Adrenal gland (tissue), 5 donors: ENCODE data around the gene AIM2.

ENCODE experiments used
- POLR2A ChIP-seq, 2 donors: fragments of 450-650 bp; IDR thresholded peaks; one replicate each; pipeline ENCODE4 v1.6.1; 2017; ENCODE audit warnings: antibody characterized with exemption in 2 of 2, mild to moderate bottlenecking in 2 of 2, moderate library complexity in 1 of 2
- TF ChIP-seq, protein P1 (sequence below), 6 experiments: fragments of 450-650 bp in 4 of 6; fragments of 200-600 bp in 2 of 6; sonication (generic) in 1 of 6; IDR thresholded peaks; 1 replicate in 5 of 6; 2 replicates in 1 of 6; pipeline versions ENCODE4 v1.5.1 to v1.8.0; 2016 to 2021; ENCODE audit warnings: antibody characterized with exemption in 6 of 6, mild to moderate bottlenecking in 2 of 6, moderate library complexity in 1 of 6
- donor health status: DM: no; HTN: no; CAD: no.

DNA sequence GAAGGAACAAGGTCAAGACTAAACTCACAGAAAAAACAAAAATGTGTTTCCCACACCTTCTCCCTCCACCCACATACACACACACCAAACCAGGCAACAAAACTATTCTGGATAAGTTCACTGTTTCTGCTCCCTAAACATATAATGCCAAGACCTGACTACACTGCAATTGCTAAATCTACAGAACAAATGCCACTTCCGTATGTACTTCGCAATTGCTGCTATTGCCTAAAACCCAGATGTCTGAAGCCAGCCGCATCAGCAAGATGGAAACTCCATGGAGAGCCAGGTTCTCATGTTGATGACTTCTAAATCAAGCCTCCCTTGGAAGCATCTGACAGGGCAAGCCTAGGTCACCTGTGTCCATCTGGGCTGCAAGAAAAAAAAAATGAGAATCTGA, 8.3 kb upstream of the AIM2 start:
- TF ChIP-seq, protein P1, sequence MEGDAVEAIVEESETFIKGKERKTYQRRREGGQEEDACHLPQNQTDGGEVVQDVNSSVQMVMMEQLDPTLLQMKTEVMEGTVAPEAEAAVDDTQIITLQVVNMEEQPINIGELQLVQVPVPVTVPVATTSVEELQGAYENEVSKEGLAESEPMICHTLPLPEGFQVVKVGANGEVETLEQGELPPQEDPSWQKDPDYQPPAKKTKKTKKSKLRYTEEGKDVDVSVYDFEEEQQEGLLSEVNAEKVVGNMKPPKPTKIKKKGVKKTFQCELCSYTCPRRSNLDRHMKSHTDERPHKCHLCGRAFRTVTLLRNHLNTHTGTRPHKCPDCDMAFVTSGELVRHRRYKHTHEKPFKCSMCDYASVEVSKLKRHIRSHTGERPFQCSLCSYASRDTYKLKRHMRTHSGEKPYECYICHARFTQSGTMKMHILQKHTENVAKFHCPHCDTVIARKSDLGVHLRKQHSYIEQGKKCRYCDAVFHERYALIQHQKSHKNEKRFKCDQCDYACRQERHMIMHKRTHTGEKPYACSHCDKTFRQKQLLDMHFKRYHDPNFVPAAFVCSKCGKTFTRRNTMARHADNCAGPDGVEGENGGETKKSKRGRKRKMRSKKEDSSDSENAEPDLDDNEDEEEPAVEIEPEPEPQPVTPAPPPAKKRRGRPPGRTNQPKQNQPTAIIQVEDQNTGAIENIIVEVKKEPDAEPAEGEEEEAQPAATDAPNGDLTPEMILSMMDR (IDR thresholded peaks at IDR 0.05): no peak
- TF ChIP-seq POLR2A (IDR thresholded peaks at IDR 0.05): no peak
